Effector memory CD4-positive, alpha-beta T cell (primary cell): ENCODE measurements around the gene P2RY8.

Source experiments
- DNase-seq, 3 donors: peaks; one replicate each; pipeline ENCODE4 v3.0.0-alpha.2; 2020
- H3K27ac ChIP-seq: 2 replicates; pipeline ENCODE4 v1.7.0; 2013; ENCODE audit warnings: mild to moderate bottlenecking, low read length, moderate library complexity; ENCODE audit not compliant: insufficient read depth, poor library complexity, severe bottlenecking
- H3K27me3 ChIP-seq: replicated peaks from 2 replicates; pipeline ENCODE4 v1.7.0; 2013; ENCODE audit warnings: mild to moderate bottlenecking, low read length; ENCODE audit not compliant: insufficient read depth, control insufficient read depth, poor library complexity, severe bottlenecking
- H3K36me3 ChIP-seq: 2 replicates; pipeline ENCODE4 v1.7.0; 2013; ENCODE audit warnings: mild to moderate bottlenecking, low read length, moderate library complexity; ENCODE audit not compliant: control insufficient read depth, insufficient read depth
- H3K4me1 ChIP-seq: 2 replicates; pipeline ENCODE4 v1.7.0; 2013; ENCODE audit warnings: low read length, mild to moderate bottlenecking; ENCODE audit not compliant: control insufficient read depth, insufficient read depth, poor library complexity, severe bottlenecking
- H3K4me3 ChIP-seq: 2 replicates; pipeline ENCODE4 v1.7.0; 2013; ENCODE audit warnings: low read length, low read depth, mild to moderate bottlenecking; ENCODE audit not compliant: insufficient read depth, poor library complexity, severe bottlenecking
- H3K9me3 ChIP-seq: 2 replicates; pipeline ENCODE4 v1.7.0; 2013; ENCODE audit warnings: mild to moderate bottlenecking, low read length, moderate library complexity; ENCODE audit not compliant: control insufficient read depth

P2RY8 gene

DNA sequence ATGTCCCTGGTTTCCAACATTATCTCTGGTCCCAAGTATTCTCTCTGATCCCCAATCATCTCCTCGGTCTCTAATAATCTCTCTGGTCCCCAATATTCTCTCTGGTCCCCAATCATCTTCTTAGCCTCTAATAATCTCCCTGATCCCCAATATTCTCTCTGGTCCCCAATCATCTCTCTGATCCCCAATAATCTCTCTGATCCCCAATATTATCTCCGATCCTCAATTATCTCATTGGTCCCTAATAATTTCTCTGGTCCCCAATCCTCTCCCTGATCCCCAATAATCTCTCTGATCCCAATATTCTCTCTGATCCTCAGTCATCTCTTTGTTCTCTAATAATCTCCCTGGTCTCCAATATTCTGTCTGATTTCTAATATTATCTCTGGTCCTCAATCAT is 16.6 kb downstream of the P2RY8 start:
- Histone ChIP-seq H3K4me1 (peaks cover 17% of the 10 kb centered on the region), H3K4me3 (no peak overlapping the region), H3K9me3 (no peaks in the 10 kb centered on the region), H3K27ac (peak overlapping the region; percentile 54), H3K36me3 (peaks cover 11% of the 10 kb centered on the region), H3K27me3 (no peaks in the 10 kb centered on the region)
- DNase-seq = no peak

DNA sequence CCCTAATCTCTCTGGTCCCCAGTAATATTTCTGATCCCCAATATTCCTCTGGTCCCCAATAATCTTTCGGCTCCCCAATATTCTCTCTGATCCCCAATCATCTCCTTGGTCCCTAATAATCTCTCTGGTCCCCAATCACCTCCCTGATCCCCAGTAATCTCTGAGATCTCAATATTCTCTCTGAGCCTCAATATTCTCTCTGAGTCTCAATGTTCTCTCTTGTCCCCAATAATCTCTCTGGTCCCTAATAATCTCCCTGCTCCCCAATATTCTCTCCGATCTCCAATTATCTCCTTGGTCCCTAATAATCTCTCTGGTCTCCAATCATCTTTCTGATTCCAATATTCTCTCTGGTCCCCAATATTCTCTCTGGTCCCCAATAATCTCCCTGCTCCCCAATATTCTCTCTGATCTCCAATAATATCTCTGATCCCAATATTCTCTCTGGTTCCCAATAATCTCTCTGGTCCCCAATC is 17.9 kb downstream of the P2RY8 start:
- Histone ChIP-seq H3K27ac (no peak overlapping the region), H3K36me3 (peaks cover 5% of the 10 kb centered on the region), H3K4me3 (no peak overlapping the region), H3K9me3 (no peaks in the 10 kb centered on the region), H3K4me1 (peaks cover 13% of the 10 kb centered on the region), H3K27me3 (no peaks in the 10 kb centered on the region)
- no peak for DNase-seq

DNA sequence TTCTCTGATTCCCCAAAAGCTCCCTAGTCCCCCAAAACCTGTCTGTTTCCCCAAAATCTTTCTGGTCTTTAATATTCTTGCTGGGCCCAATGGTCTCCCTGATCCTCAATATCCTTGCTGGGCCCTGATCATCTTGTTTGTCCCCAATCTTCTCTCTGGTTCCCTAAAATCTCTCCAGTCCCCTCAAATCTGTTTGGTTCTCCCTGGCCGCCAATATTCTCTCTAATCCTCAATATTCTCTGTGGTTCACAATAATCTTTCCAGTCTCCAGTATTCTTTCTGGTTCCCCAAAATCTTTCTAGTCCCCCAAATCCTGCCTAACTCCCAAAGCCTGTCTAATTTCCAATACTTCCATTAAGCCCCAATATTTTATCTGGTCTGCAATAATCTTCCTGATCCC is 18.5 kb downstream of the P2RY8 start:
- H3K4me1 ChIP-seq = peaks cover 13% of the 10 kb centered on the region
- no peaks in the 10 kb centered on the region for H3K27me3 ChIP-seq
- no peaks in the 10 kb centered on the region for H3K9me3 ChIP-seq
- no peak overlapping the region for H3K4me3 ChIP-seq
- H3K27ac ChIP-seq = peak overlapping the region; percentile 15
- peaks cover 11% of the 10 kb centered on the region for H3K36me3 ChIP-seq
- DNase-seq = no peak

DNA sequence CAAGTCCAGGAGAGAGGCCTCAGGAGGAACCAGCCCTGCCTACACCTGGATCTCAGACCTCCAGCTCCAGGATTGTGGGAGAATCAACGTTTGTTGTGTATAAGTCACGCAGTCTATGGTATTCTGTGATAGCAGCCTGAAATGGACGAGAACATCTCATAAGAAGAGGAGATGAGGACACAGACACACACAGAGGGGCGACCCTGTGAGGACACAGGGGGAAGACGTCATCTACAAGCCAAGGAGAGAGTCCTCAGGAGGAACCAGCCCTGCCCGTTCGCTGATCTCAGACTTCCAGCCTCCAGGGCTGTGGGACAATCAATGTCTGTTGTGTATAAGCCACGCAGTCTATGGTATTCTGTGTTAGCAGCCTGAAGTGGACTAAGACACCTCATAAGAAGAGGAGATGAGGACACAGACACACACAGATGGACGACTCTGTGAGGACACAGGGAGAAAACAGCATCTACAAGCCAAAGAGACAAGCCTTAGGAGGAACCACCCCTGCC is 20.3 kb downstream of the P2RY8 start:
- no peak overlapping the region for H3K27ac ChIP-seq
- peaks cover 13% of the 10 kb centered on the region for H3K4me1 ChIP-seq
- DNase-seq = no peak
- no peaks in the 10 kb centered on the region for H3K27me3 ChIP-seq
- H3K4me3 ChIP-seq = no peak overlapping the region
- no peaks in the 10 kb centered on the region for H3K9me3 ChIP-seq
- peaks cover 22% of the 10 kb centered on the region for H3K36me3 ChIP-seq

DNA sequence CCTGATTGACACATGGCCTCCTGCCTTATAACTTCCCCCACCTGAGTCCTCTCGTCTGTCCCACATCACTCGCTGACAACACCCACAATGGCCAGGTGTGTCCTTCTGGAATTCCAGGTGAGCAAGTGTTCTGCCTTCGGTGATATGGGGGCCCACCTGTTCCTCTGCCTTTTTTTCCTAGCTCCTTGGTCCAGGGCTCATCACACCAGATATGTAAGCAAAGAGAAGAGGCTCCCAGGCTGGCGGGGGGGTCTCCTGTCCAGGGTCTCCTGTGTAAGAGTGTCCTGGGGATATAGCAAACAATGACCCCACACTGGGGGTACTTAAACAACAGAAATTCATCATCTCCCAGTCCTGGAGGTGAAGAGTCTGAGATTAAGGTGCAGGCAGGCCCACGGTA is 25.2 kb downstream of the P2RY8 start:
- H3K4me3 ChIP-seq = no peak overlapping the region
- DNase-seq = no peak
- no peak overlapping the region for H3K27ac ChIP-seq
- H3K27me3 ChIP-seq = no peaks in the 10 kb centered on the region
- H3K4me1 ChIP-seq = peaks cover 10% of the 10 kb centered on the region
- H3K36me3 ChIP-seq = peaks cover 31% of the 10 kb centered on the region
- H3K9me3 ChIP-seq = no peaks in the 10 kb centered on the region

DNA sequence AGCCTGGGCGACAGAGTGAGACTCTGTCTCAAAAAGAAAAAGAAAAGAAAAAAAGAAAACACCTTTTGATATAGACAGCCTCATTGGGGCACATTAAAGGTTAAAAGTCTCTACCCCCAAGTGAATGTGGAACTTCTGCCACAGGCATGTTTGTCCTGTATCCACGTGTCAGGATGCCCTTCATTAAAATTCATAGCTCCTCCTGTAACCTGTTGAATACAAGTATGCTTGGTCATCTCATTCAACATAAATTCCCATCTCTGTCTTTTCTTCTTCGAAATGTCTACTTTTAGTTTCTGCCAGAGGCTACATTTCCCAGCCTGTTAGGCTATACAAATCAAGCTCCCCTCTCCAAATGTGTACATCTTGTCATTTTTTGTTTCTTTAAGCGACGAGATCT is 25.8 kb downstream of the P2RY8 start:
- Histone ChIP-seq H3K9me3 (no peaks in the 10 kb centered on the region), H3K4me3 (no peak overlapping the region), H3K27me3 (no peaks in the 10 kb centered on the region), H3K4me1 (peaks cover 7% of the 10 kb centered on the region), H3K27ac (no peak overlapping the region), H3K36me3 (peaks cover 27% of the 10 kb centered on the region)
- no peak for DNase-seq

DNA sequence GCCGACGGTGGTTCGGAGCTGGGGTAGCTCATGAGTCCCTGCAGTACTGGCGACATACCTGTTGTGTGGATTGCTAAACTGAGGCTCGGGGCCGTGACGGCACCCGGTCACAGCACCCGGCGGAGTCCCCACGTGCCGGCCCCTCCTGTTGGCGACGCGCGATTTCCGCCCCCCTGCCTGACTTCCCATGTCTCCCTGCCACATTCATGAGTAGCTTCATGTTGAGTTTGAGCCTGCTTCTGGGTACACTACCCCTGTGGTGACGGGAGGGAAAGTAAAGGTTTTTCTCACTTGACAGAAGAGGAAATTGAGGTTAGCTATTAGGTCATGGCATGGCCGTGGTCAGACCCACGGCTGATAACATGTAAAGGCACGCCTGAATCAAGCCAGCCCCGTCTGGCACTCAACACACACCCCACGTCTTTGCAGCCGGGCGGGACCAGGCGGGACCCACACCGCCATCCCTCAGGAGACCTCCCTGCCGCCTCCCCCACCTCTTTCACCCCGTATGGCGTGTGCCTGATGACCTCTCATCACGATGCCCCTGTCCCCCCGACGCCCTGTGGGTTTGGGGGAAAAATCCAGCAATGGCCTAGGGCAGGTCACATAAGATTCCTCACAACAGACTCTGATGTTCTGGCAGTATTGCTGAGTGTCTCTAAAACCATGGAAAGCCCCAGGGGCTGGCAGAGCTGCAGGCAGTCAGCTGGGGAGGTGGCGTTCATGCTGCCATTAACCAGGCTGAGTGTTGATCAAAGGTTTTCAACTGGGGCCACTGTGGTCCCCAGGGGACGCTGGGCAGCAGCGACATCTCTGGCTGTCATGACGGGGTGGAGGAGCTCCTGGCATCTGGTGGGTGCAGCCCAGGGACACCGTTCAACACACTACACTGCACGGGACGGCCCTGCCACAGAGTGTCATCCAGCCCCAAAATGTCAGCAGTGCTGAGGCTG is 29.2 kb downstream of the P2RY8 start:
- H3K27ac ChIP-seq = peak overlapping the region; percentile 37
- H3K4me1 ChIP-seq = peaks cover 7% of the 10 kb centered on the region
- H3K4me3 ChIP-seq = no peak overlapping the region
- H3K9me3 ChIP-seq = no peaks in the 10 kb centered on the region
- peaks cover 26% of the 10 kb centered on the region for H3K36me3 ChIP-seq
- H3K27me3 ChIP-seq = no peaks in the 10 kb centered on the region
- DNase-seq = peak in 2 of 3 donors; percentile 32 to 60

DNA sequence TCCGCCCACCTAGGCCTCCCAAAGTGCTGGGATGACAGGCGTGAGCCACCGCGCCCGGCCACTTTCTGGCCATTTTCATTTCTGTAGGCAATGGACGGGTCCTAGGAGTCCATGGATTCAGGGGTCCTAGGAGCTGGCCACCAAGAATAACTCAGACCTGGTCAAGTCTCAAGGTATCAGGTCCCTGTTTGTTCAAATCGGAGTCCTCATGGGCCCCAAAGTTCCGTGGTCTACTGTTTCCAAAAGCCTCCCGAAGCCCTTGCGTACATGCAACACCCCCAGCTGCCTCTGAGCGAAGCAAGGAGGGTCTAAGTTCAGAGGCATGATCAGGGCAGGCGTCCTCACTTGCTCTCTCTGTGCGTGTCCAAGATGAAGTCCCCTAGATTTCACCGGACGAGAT is 30.1 kb downstream of the P2RY8 start:
- Histone ChIP-seq H3K9me3 (no peaks in the 10 kb centered on the region), H3K27ac (no peak overlapping the region), H3K27me3 (no peaks in the 10 kb centered on the region), H3K4me3 (no peak overlapping the region), H3K4me1 (peaks cover 7% of the 10 kb centered on the region), H3K36me3 (peaks cover 29% of the 10 kb centered on the region)
- DNase-seq = no peak

DNA sequence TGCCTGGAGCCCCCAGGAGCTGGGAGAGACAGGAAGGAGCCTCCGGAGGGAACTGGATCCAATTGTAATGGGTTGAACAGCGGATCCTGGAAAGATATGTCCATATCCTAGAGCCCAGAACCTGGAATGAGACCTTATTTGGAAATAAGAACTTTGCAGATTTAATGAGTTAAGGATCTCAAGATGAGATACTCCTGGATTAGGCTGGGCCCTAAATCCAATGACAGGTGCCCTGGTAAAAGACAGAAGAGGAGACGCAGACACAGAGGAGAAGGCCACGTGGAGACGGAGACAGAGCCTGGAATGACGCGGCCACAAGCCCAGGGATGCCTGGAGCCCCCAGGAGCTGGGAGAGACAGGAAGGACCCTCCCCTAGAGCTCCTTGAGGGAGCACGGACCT is 34.1 kb downstream of the P2RY8 start:
- Histone ChIP-seq H3K27ac (no peak overlapping the region), H3K27me3 (no peaks in the 10 kb centered on the region), H3K9me3 (no peaks in the 10 kb centered on the region), H3K4me3 (no peak overlapping the region), H3K4me1 (peaks cover 5% of the 10 kb centered on the region), H3K36me3 (peaks cover 18% of the 10 kb centered on the region)
- DNase-seq = no peak

DNA sequence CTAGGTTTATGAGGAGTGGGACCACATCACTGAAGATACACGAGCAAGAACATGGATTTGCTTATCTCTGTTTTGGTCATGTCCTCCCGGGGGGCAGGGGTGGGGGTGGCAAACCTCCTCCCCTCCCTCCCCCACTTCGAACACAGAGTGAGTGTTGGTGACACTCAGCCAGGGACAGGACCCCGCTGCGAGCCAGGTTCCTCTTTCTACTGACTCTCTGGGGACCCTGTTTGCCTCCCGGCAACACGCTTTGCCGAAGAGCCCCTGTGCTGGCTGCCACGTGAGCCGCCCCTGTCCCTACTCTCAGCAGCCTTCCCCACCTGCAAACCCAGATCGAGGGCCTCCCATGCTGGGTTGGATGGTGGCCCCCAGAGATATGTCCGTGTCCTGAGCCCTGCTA is 34.7 kb downstream of the P2RY8 start:
- Histone ChIP-seq H3K4me3 (no peak overlapping the region), H3K27me3 (no peaks in the 10 kb centered on the region), H3K4me1 (peaks cover 3% of the 10 kb centered on the region), H3K36me3 (peaks cover 22% of the 10 kb centered on the region), H3K9me3 (no peaks in the 10 kb centered on the region), H3K27ac (no peak overlapping the region)
- DNase-seq = no peak
